Sigmoid colon (tissue), 7 donors: ENCODE measurements around the gene RPS6KA1. TPM values are rescaled to one million over a fixed set of nuclear protein-coding genes. Genes with fewer than 3 reads are reported as not detected.
"Not testable (repeated sequence)": the region's sequence is repeated elsewhere in the genome, so short reads cannot be mapped to it uniquely, and the experiment has no call there.

Experiments used
- DNase-seq: peaks from one replicate; pipeline ENCODE4 v3.0.0-alpha.2; 2019
- H3K27ac ChIP-seq, 4 donors: fragments of 200-600 bp; sonication (generic); one replicate each; pipeline ENCODE4 v1.5.1; 2016 to 2019; ENCODE audit warnings: mild to moderate bottlenecking in 1 of 4
- H3K27me3 ChIP-seq, 3 donors: fragments of 200-600 bp; sonication (generic); one replicate each; pipeline ENCODE4 v1.5.1; 2019; ENCODE audit warnings: mild to moderate bottlenecking in 1 of 3
- H3K36me3 ChIP-seq, 4 donors: fragments of 200-600 bp; sonication (generic); one replicate each; pipeline ENCODE4 v1.5.1; 2016 to 2019
- H3K4me1 ChIP-seq, 4 donors: fragments of 200-600 bp; sonication (generic); one replicate each; pipeline ENCODE4 v1.5.1; 2017 to 2019
- H3K4me3 ChIP-seq, 4 donors: fragments of 200-600 bp; sonication (generic); one replicate each; pipeline ENCODE4 v1.5.1; 2017 to 2019; ENCODE audit warnings: mild to moderate bottlenecking in 2 of 4, moderate library complexity in 1 of 4
- H3K9me3 ChIP-seq, 4 donors: fragments of 200-600 bp in 3 of 4; sonication (generic) in 3 of 4; one replicate each; pipeline versions ENCODE4 v1.5.1 to v1.6.1; 2013 to 2019
- EP300 ChIP-seq, 4 donors: sonication (generic); formaldehyde crosslinking; IDR thresholded peaks; one replicate each; pipeline ENCODE4 v1.6.1; 2017; ENCODE audit warnings: antibody characterized with exemption in 4 of 4
- POLR2A ChIP-seq, 2 donors: fragments of 450-650 bp; IDR thresholded peaks; one replicate each; pipeline ENCODE4 v1.6.1; 2016; ENCODE audit warnings: antibody characterized with exemption in 2 of 2, mild to moderate bottlenecking in 2 of 2, moderate library complexity in 2 of 2
- POLR2AphosphoS5 ChIP-seq, 4 donors: sonication (generic); formaldehyde crosslinking; IDR thresholded peaks; one replicate each; pipeline ENCODE4 v1.6.1; 2017; ENCODE audit warnings: antibody characterized with exemption in 4 of 4
- WGBS, 2 donors: extraction: QIAGEN DNeasy Blood & Tissue Kit; methylation state at CpG; one replicate each; pipeline ENCODE4 v1.1.7; 2013; 5-methylcytosine and 5-hydroxymethylcytosine counted together
- intact Hi-C: fragments of 100-400 bp; cut with DNase I; formaldehyde crosslinking; loops from one replicate; pipeline ENCODE4 v1.15.1; 2023
- polyA plus RNA-seq, 3 donors: library from polyadenylated mRNA; stranded (reverse); fragments of 200-250 nt; gene quantifications; one replicate each; pipeline ENCODE4 v1.2.3, GENCODE V29; 2013
- total RNA-seq, 4 donors: library from RNA; depleted of rRNA; stranded (reverse); fragments of >200 nt; gene quantifications; one replicate each; pipeline ENCODE4 v1.1.0, GENCODE V29; 2016
- TF ChIP-seq, protein P1 (sequence below), 4 experiments: fragments of 450-650 bp in 3 of 4; fragments of 200-600 bp in 1 of 4; IDR thresholded peaks; one replicate each; pipeline ENCODE4 v1.5.1; 2016 to 2019; ENCODE audit warnings: antibody characterized with exemption in 4 of 4, mild to moderate bottlenecking in 3 of 4, moderate library complexity in 2 of 4
- donor health status: healthy with polysubstance abuse.
- donor health status: Bipolar disorder and iron deficiency.
- donor health status: healthy.

The RPS6KA1 gene
- total and polyA plus RNA-seq, 7 donors: 2.5 to 116 (median 11.5) TPM

DNA sequence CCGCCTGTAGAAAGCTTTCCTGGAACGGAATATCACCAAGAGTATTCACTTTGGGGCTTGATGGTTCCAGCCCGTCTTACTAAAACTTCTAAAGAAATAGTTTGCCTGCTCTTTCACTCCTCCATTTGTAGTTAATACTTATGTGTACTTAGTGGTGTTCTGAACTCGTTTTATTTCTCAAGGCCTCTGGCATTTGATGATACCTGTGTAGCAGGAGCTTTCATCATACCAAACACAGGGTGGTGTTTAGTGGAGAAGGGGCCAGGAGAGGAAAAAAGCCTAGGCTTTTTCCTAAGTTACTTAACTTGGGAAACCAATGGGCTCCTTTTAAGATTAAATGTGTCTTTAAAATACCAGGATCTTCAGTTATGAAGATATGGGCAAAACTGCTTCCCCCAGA is 74.3 kb downstream of the RPS6KA1 start:
- H3K27me3 ChIP-seq: no peaks in the 10 kb centered on the region
- no peak for TF ChIP-seq POLR2A (IDR thresholded peaks at IDR 0.05)
- TF ChIP-seq, protein P1, sequence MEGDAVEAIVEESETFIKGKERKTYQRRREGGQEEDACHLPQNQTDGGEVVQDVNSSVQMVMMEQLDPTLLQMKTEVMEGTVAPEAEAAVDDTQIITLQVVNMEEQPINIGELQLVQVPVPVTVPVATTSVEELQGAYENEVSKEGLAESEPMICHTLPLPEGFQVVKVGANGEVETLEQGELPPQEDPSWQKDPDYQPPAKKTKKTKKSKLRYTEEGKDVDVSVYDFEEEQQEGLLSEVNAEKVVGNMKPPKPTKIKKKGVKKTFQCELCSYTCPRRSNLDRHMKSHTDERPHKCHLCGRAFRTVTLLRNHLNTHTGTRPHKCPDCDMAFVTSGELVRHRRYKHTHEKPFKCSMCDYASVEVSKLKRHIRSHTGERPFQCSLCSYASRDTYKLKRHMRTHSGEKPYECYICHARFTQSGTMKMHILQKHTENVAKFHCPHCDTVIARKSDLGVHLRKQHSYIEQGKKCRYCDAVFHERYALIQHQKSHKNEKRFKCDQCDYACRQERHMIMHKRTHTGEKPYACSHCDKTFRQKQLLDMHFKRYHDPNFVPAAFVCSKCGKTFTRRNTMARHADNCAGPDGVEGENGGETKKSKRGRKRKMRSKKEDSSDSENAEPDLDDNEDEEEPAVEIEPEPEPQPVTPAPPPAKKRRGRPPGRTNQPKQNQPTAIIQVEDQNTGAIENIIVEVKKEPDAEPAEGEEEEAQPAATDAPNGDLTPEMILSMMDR (IDR thresholded peaks at IDR 0.05): no peak
- TF ChIP-seq POLR2AphosphoS5 (IDR thresholded peaks at IDR 0.05): no peak
- TF ChIP-seq EP300 (IDR thresholded peaks at IDR 0.05): no peak
- DNase-seq: no peak
- H3K4me1 ChIP-seq: no peaks in the 10 kb centered on the region
- H3K27ac ChIP-seq: peak overlapping the region in 1 of 4 donors; percentile 51
- no peaks in the 10 kb centered on the region for H3K36me3 ChIP-seq
- 62 to 79% methylated on average over 4 of the region's 4 CpGs for WGBS, 2 donors
- no peak overlapping the region for H3K4me3 ChIP-seq
- no peaks in the 10 kb centered on the region for H3K9me3 ChIP-seq
- intact Hi-C loops: loop anchor here (2.0 to 5.0 kb wide), 3 partner anchors 73 to 273 kb away; no protein-coding TSS in a partner anchor

- TF ChIP-seq, protein P1 (IDR thresholded peaks at IDR 0.05): no peak
- TF ChIP-seq EP300 (IDR thresholded peaks at IDR 0.05) (no peak), POLR2AphosphoS5 (IDR thresholded peaks at IDR 0.05) (no peak), POLR2A (IDR thresholded peaks at IDR 0.05) (no peak)
- H3K4me3 ChIP-seq: no peak overlapping the region
- intact Hi-C loops: no loop called here
- DNase-seq: no peak
- no peaks in the 10 kb centered on the region for H3K27me3 ChIP-seq
- H3K4me1 ChIP-seq: no peaks in the 10 kb centered on the region
- WGBS, 2 donors: 81 to 88% methylated on average over 3 of the region's 3 CpGs
- no peaks in the 10 kb centered on the region for H3K36me3 ChIP-seq
- no peaks in the 10 kb centered on the region for H3K9me3 ChIP-seq
- no peak overlapping the region for H3K27ac ChIP-seq
Observed at GRCh38 chr1:26607186-26607585, 77.6 kb downstream of the RPS6KA1 start.

- 58 to 81% methylated on average over 4 of the region's 4 CpGs for WGBS, 2 donors
- Histone ChIP-seq H3K27me3 (no peaks in the 10 kb centered on the region), H3K4me1 (no peaks in the 10 kb centered on the region), H3K36me3 (no peaks in the 10 kb centered on the region), H3K27ac (no peak overlapping the region), H3K4me3 (no peak overlapping the region), H3K9me3 (no peaks in the 10 kb centered on the region)
- no peak for DNase-seq
- intact Hi-C loops: no loop called here
- TF ChIP-seq EP300 (IDR thresholded peaks at IDR 0.05) (no peak), POLR2A (IDR thresholded peaks at IDR 0.05) (no peak), POLR2AphosphoS5 (IDR thresholded peaks at IDR 0.05) (no peak)
- TF ChIP-seq, protein P1 (IDR thresholded peaks at IDR 0.05): no peak
Observed at GRCh38 chr1:26608895-26609294, 79.3 kb downstream of the RPS6KA1 start.

DNA sequence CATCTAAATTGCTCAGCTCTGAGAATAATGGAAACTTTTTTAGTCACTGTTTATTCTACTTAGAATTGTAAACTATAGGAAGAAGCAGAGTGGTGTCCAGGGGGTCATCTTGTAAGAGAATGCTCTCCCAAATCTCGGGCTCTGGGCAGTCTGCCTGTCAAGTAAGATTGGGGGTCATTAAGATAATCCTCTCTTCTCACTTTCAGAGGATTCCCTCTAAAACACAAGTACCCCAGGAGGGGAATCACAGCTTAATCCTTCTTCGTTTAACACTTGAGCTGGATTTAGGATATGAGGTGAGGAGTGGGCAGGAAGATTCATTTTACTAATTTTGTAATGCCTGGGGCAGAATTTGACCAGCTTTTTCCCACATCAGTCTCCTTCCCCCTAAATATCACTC is 81.2 kb downstream of the RPS6KA1 start:
- Histone ChIP-seq H3K27me3 (no peaks in the 10 kb centered on the region), H3K27ac (no peak overlapping the region), H3K4me3 (no peak overlapping the region), H3K9me3 (no peaks in the 10 kb centered on the region), H3K36me3 (no peaks in the 10 kb centered on the region), H3K4me1 (no peaks in the 10 kb centered on the region)
- intact Hi-C loops: no loop called here
- 66 to 74% methylated on average over 2 of the region's 2 CpGs for WGBS, 2 donors
- no peak for TF ChIP-seq POLR2A (IDR thresholded peaks at IDR 0.05)
- TF ChIP-seq, protein P1 (IDR thresholded peaks at IDR 0.05): no peak
- TF ChIP-seq EP300 (IDR thresholded peaks at IDR 0.05): no peak
- no peak for TF ChIP-seq POLR2AphosphoS5 (IDR thresholded peaks at IDR 0.05)
- DNase-seq: no peak

- H3K27me3 ChIP-seq: not testable (repeated sequence)
Observed at GRCh38 chr1:26612627-26613026, 83.1 kb downstream of the RPS6KA1 start.

More at GRCh38 chr1:26612627-26613026, 83.1 kb downstream of the RPS6KA1 start:
- H3K36me3 ChIP-seq, intact Hi-C loops, H3K4me1 ChIP-seq, DNase-seq, H3K9me3 ChIP-seq, H3K27ac ChIP-seq, H3K4me3 ChIP-seq: not testable (repeated sequence)
- 93 to 94% methylated on average over 4 of the region's 4 CpGs for WGBS, 2 donors
